Endothelial cell of umbilical vein (primary cell): ENCODE data around the gene PDCD6IP. TPM values are rescaled to one million over a fixed set of nuclear protein-coding genes. Genes with fewer than 3 reads are reported as not detected.
A peak's percentile ranks its signal among the peaks of the same experiment; 100 is the strongest.

ENCODE experiments used
- BruUV-seq: library from RNA; stranded (reverse); fragments of 400-500 nt; replicated peaks from 2 replicates; lab custom pipeline; 2021; lab: Mats Ljungman, UMichigan
- CTCF ChIA-PET: fragments of 300-600, 350-600 bp; sonication (Branson Sonifier 250); formaldehyde crosslinking; loops from one replicate; lab custom pipeline; 2021; ENCODE audit warnings: antibody characterized with exemption, inconsistent platforms; lab: Charles Lee
- POLR2A ChIA-PET: fragments of 300-600, 350-600 bp; sonication (Branson Sonifier 250); formaldehyde crosslinking; loops from one replicate; lab custom pipeline; 2021; ENCODE audit warnings: antibody characterized with exemption, inconsistent platforms; lab: Charles Lee
- DNase-seq: peaks from one replicate; pipeline ENCODE4 v3.0.0-alpha.2; 2011; ENCODE audit warnings: low read depth, low spot score
- FAIRE-seq: peaks from 2 replicates; lab custom pipeline; 2011; peaks lifted over from hg19 to GRCh38; lab: Jason Lieb, UNC
- H2AFZ ChIP-seq: 2 replicates; pipeline ENCODE4 v1.6.0; 2012; ENCODE audit warnings: low read depth, low read length, control low read depth, inconsistent platforms
- H3K27ac ChIP-seq: 2 replicates; pipeline ENCODE4 v1.5.1; 2011; ENCODE audit warnings: low read depth, mild to moderate bottlenecking, control low read depth, low read length, moderate library complexity; ENCODE audit not compliant: insufficient read depth
- H3K27me3 ChIP-seq, 2 experiments: 2 replicates each; pipeline versions ENCODE4 v1.6.0 to v1.6.1; 2011; ENCODE audit warnings: low read length in 2 of 2, mixed read lengths in 1 of 2; ENCODE audit not compliant: control insufficient read depth in 2 of 2, insufficient read depth in 2 of 2
- H3K36me3 ChIP-seq, 2 experiments: 2 replicates in 1 of 2; 3 replicates in 1 of 2; pipeline ENCODE4 v1.5.1; 2011; ENCODE audit warnings: low read length in 2 of 2, mild to moderate bottlenecking in 1 of 2, moderate library complexity in 1 of 2; ENCODE audit not compliant: control insufficient read depth in 2 of 2, insufficient read depth in 2 of 2; ENCODE audit errors: extremely low read depth in 1 of 2
- H3K4me1 ChIP-seq: 3 replicates; pipeline ENCODE4 v1.5.1; 2011; ENCODE audit warnings: mild to moderate bottlenecking, low read length; ENCODE audit not compliant: control insufficient read depth, insufficient read depth; ENCODE audit errors: extremely low read depth
- H3K4me2 ChIP-seq: 2 replicates; pipeline ENCODE4 v1.6.1; 2011; ENCODE audit warnings: low read length, control low read depth, mixed read lengths; ENCODE audit not compliant: insufficient read depth
- H3K4me3 ChIP-seq, 3 experiments: fragments of 200-600 bp in 1 of 3; sonication (generic), shearing (Covaris generic) in 1 of 3; replicated peaks in 1 of 3; 2 replicates each; pipeline ENCODE4 v1.5.1; 2011 to 2016; ENCODE audit warnings: control low read depth in 3 of 3, low read length in 3 of 3, mild to moderate bottlenecking in 2 of 3, inconsistent platforms in 1 of 3, low read depth in 1 of 3, moderate library complexity in 1 of 3; ENCODE audit not compliant: insufficient read depth in 1 of 3
- H3K79me2 ChIP-seq: 2 replicates; pipeline ENCODE4 v1.6.0; 2012; ENCODE audit warnings: low read length, inconsistent platforms; ENCODE audit not compliant: control insufficient read depth, insufficient read depth
- H3K9ac ChIP-seq: replicated peaks from 2 replicates; pipeline ENCODE3; 2011; ENCODE audit warnings: low read length, control low read depth; ENCODE audit not compliant: insufficient read depth; ENCODE audit errors: extremely low read depth
- H3K9me1 ChIP-seq: replicated peaks from 3 replicates; pipeline ENCODE4 v1.6.0; 2011; ENCODE audit warnings: mild to moderate bottlenecking, low read length; ENCODE audit not compliant: control insufficient read depth, insufficient read depth; ENCODE audit errors: extremely low read depth
- H3K9me3 ChIP-seq: replicated peaks from 2 replicates; pipeline ENCODE4 v1.5.1; 2012; ENCODE audit warnings: low read length, inconsistent platforms; ENCODE audit not compliant: control insufficient read depth, insufficient read depth
- H4K20me1 ChIP-seq: replicated peaks from 2 replicates; pipeline ENCODE3; 2011; ENCODE audit warnings: mild to moderate bottlenecking, low read length; ENCODE audit not compliant: control insufficient read depth, insufficient read depth; ENCODE audit errors: extremely low read depth
- CTCF ChIP-seq, 2 donors: IDR thresholded peaks; 1 replicate in 1 of 2; 2 replicates in 1 of 2; pipeline ENCODE4 v1.5.1; 2011; ENCODE audit warnings: low read length in 2 of 2, mild to moderate bottlenecking in 2 of 2, moderate library complexity in 2 of 2, control low read depth in 1 of 2, inconsistent platforms in 1 of 2, low read depth in 1 of 2; ENCODE audit not compliant: insufficient read depth in 1 of 2; ENCODE audit errors: extremely low read depth in 1 of 2
- EZH2 ChIP-seq: IDR thresholded peaks from 2 replicates; pipeline ENCODE4 v1.6.1; 2012; ENCODE audit warnings: borderline replicate concordance, low read depth, mild to moderate bottlenecking, moderate library complexity, low read length, inconsistent platforms; ENCODE audit not compliant: severe bottlenecking
- FOS ChIP-seq: IDR thresholded peaks from 2 replicates; pipeline ENCODE4 v1.6.1; 2011; ENCODE audit warnings: mild to moderate bottlenecking, low read length, moderate library complexity, borderline replicate concordance; ENCODE audit not compliant: insufficient read depth
- GATA2 ChIP-seq: IDR thresholded peaks from 2 replicates; pipeline ENCODE4 v1.7.0; 2011; ENCODE audit warnings: low read depth, mild to moderate bottlenecking, moderate library complexity, mixed read lengths, low read length; ENCODE audit not compliant: insufficient read length, insufficient read depth
- JUN ChIP-seq: IDR thresholded peaks from 2 replicates; pipeline ENCODE4 v1.6.1; 2011; ENCODE audit warnings: borderline replicate concordance, low read depth; ENCODE audit not compliant: insufficient read length, insufficient read depth
- MYC ChIP-seq: IDR thresholded peaks from one replicate; pipeline ENCODE4 v1.6.1; 2011; ENCODE audit warnings: mild to moderate bottlenecking, low read depth, low read length
- POLR2A ChIP-seq: IDR thresholded peaks from 2 replicates; pipeline ENCODE4 v1.6.1; 2012; ENCODE audit warnings: low read depth, mild to moderate bottlenecking, control low read depth, low read length
- POLR2AphosphoS5 ChIP-seq: IDR thresholded peaks from 2 replicates; pipeline ENCODE4 v1.6.1; 2012; ENCODE audit warnings: low read depth, mild to moderate bottlenecking, control low read depth, low read length, moderate library complexity; ENCODE audit not compliant: insufficient read depth
- dilution Hi-C: fragments of 300-500 bp; cut with MboI; formaldehyde crosslinking; loops from one replicate; pipeline ENCODE4 v1.15.0; 2019; ENCODE audit warnings: low sequenced_read_pairs; ENCODE audit not compliant: extremely low pct_ligation_motif_present
- intact Hi-C: fragments of 100-400 bp; cut with micrococcal nuclease; formaldehyde crosslinking; loops from one replicate; pipeline ENCODE4 v1.10.0; 2022
- polyA plus RNA-seq, 4 experiments: library from polyadenylated mRNA; depleted of rRNA in 3 of 4; stranded (reverse) in 3 of 4; unstranded in 1 of 4; fragments of >200 nt; gene quantifications; 2 replicates each; pipeline versions ENCODE4 v1.2.1 to v1.2.3, GENCODE V29; 2011 to 2012; ENCODE audit warnings: missing spikeins in 1 of 4
- total RNA-seq: library from RNA; stranded (reverse); gene quantifications from 2 replicates; pipeline ENCODE4 v1.2.3, GENCODE V29; 2021
- TF ChIP-seq, protein P1 (sequence below): IDR thresholded peaks from 2 replicates; pipeline ENCODE4 v1.6.1; 2011; ENCODE audit not compliant: insufficient read depth, insufficient read length

Gene PDCD6IP
- total and polyA plus RNA-seq, 2 donors (not counting 3 experiments of a cell fraction or from before 2014, with no cell fraction given) = 106 to 265 TPM

- H3K9me1 ChIP-seq = no peaks in the 10 kb centered on the region
- H3K79me2 ChIP-seq = peaks cover 31% of the 10 kb centered on the region
- H3K27ac ChIP-seq = no peak overlapping the region
- H2AFZ ChIP-seq = no peak overlapping the region
- peaks cover 5% of the 10 kb centered on the region for H3K4me1 ChIP-seq
- no TSS peak for BruUV-seq
- no peak overlapping the region for H3K4me2 ChIP-seq
- POLR2A ChIA-PET = no interaction called here
- H3K36me3 ChIP-seq = peaks cover 0 to 8% of the 10 kb centered on the region in 2 experiments
- FAIRE-seq = no peak
- no peak overlapping the region for H3K4me3 ChIP-seq
- CTCF ChIA-PET = no interaction called here
- intact Hi-C loops (no loop called here), dilution Hi-C loops (no loop called here)
- H4K20me1 ChIP-seq = no peaks in the 10 kb centered on the region
- no peak for DNase-seq
- no peaks in the 10 kb centered on the region for H3K27me3 ChIP-seq
- no peak overlapping the region for H3K9ac ChIP-seq
- TF ChIP-seq FOS = peak; percentile 41
- no peak for TF ChIP-seq EZH2
- no peaks in the 10 kb centered on the region for H3K9me3 ChIP-seq
These were observed 32.6 kb downstream of the PDCD6IP start for GRCh38 chr3:33831053-33831452.

DNA sequence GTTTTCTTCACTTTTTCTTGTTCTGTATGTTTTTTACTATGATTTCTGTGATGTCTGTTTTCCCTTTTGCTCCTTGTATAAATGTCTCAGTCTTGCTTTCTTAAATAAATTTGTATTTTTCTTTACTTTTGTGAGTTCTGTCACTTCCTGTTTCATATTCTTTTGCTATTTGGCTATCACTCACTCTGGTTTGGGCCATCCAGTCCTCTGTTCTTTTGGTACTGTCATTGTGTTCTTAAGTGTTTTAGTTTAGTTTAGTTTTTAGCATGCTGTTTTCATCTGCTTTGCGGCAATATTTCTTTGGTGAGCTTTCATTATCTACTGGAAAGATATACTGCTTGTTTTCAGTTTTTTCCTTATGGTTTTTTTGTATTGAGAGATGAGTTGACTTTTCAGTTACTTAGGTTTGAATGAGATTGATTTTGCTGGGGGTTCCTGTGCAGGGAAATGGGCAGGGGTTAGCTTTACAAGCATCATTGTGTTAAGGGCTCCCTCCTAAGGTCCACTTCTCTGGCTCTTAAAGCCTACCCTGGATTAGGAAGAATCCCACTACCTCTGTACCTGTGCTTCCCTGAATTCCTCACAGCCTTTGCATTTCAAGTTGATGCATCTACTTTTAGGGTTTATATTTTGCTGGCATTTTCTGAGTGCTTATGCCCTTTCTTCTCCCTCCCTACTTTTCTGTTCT, 35.1 kb downstream of the PDCD6IP start:
- no peak overlapping the region for H3K4me3 ChIP-seq
- TF ChIP-seq GATA2 = no peak
- TF ChIP-seq, protein P1, sequence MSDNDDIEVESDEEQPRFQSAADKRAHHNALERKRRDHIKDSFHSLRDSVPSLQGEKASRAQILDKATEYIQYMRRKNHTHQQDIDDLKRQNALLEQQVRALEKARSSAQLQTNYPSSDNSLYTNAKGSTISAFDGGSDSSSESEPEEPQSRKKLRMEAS = no peak
- TF ChIP-seq POLR2AphosphoS5 = no peak
- TF ChIP-seq POLR2A = no peak
- no peak for TF ChIP-seq EZH2
- no peak for TF ChIP-seq FOS
- TF ChIP-seq CTCF (IDR thresholded peaks at IDR 0.05; ENCODE audit: extremely low read depth in 1 of 2, insufficient read depth in 1 of 2, low read depth in 1 of 2, low read length in 2 of 2) = no peak
- no peak for TF ChIP-seq JUN
- no peak for TF ChIP-seq MYC
- no peaks in the 10 kb centered on the region for H4K20me1 ChIP-seq
- dilution Hi-C loops = no loop called here
- DNase-seq = no peak
- no TSS peak for BruUV-seq
- H3K79me2 ChIP-seq = peaks cover 31% of the 10 kb centered on the region
- no peaks in the 10 kb centered on the region for H3K9me1 ChIP-seq
- no peaks in the 10 kb centered on the region for H3K9me3 ChIP-seq
- H3K27me3 ChIP-seq = no peaks in the 10 kb centered on the region
- H3K36me3 ChIP-seq = peaks cover 0 to 4% of the 10 kb centered on the region in 2 experiments
- no peak overlapping the region for H3K4me2 ChIP-seq
- no peak for FAIRE-seq
- no peaks in the 10 kb centered on the region for H3K4me1 ChIP-seq
- intact Hi-C loops = no loop called here
- no peak overlapping the region for H3K9ac ChIP-seq
- ChIA-PET POLR2A (no interaction called here), CTCF (no interaction called here)
- no peak overlapping the region for H2AFZ ChIP-seq
- no peak overlapping the region for H3K27ac ChIP-seq
